RWPE2 (cell line): Measurements from ENCODE around the gene DPRX.

Experiments used
- ATAC-seq: fragments of 200-7000 bp; cut with Tn5 transposase; 3 replicates; pipeline ENCODE4 v1.9.1; 2021; ENCODE audit warnings: low read depth
- DNase-seq: peaks from one replicate; pipeline ENCODE4 v3.0.0-alpha.2; 2020; ENCODE audit warnings: low spot score
- H3K27ac ChIP-seq: fragments of 450-650 bp; 2 replicates; pipeline ENCODE4 v1.5.1; 2017; ENCODE audit warnings: mild to moderate bottlenecking; ENCODE audit not compliant: poor library complexity, severe bottlenecking
- H3K27me3 ChIP-seq: fragments of 250-450 bp; sonication (Bioruptor Pico); 2 replicates; pipeline ENCODE4 v1.5.1; 2021; ENCODE audit warnings: mild to moderate bottlenecking, moderate library complexity; ENCODE audit not compliant: insufficient read depth, poor library complexity, severe bottlenecking
- H3K36me3 ChIP-seq: fragments of 250-450 bp; sonication (Bioruptor Pico); 2 replicates; pipeline ENCODE4 v1.5.1; 2020; ENCODE audit warnings: low read depth, mild to moderate bottlenecking, moderate library complexity
- H3K4me1 ChIP-seq: fragments of 250-450 bp; sonication (Bioruptor Pico); 2 replicates; pipeline ENCODE4 v1.5.1; 2021; ENCODE audit warnings: mild to moderate bottlenecking, moderate library complexity; ENCODE audit not compliant: insufficient read depth, poor library complexity, severe bottlenecking
- H3K4me3 ChIP-seq: fragments of 250-450 bp; sonication (Bioruptor Pico); 2 replicates; pipeline ENCODE4 v1.5.1; 2021; ENCODE audit warnings: mild to moderate bottlenecking, moderate library complexity; ENCODE audit not compliant: severe bottlenecking
- H3K9me3 ChIP-seq: fragments of 250-450 bp; sonication (Bioruptor Pico); 2 replicates; pipeline ENCODE4 v1.5.1; 2021; ENCODE audit warnings: mild to moderate bottlenecking, moderate library complexity; ENCODE audit not compliant: severe bottlenecking
- TF ChIP-seq, protein P1 (sequence below): fragments of 450-650 bp; IDR thresholded peaks from one replicate; pipeline ENCODE4 v1.5.1; 2017; ENCODE audit warnings: mild to moderate bottlenecking, moderate library complexity; ENCODE audit not compliant: poor library complexity, severe bottlenecking

DPRX gene

DNA sequence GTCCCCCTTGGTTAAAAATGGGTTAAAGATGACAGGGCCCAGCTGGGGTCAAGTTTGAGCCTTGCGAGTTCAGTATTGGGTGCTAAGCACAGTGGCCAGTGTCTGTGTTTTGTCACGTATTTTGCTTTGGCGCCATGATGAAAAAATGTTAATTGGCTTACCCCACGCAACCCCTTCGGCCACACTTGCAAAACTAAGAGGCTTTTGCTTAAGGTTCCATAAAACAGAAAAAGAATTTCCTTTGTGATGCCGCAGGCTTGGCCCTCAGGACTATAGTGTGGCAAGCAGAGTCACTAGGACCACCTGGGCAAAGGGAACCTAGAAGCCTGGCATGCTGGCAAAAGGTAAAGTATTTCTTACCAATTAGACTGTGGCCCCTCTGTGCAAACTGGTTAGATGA, 20.7 kb downstream of the DPRX start:
- ATAC-seq (no peak), DNase-seq (no peak)
- Histone ChIP-seq H3K36me3 (no peaks in the 10 kb centered on the region), H3K9me3 (peaks cover 10% of the 10 kb centered on the region), H3K4me3 (no peak overlapping the region), H3K27me3 (no peaks in the 10 kb centered on the region), H3K27ac (no peak overlapping the region), H3K4me1 (no peaks in the 10 kb centered on the region)
- TF ChIP-seq, protein P1, sequence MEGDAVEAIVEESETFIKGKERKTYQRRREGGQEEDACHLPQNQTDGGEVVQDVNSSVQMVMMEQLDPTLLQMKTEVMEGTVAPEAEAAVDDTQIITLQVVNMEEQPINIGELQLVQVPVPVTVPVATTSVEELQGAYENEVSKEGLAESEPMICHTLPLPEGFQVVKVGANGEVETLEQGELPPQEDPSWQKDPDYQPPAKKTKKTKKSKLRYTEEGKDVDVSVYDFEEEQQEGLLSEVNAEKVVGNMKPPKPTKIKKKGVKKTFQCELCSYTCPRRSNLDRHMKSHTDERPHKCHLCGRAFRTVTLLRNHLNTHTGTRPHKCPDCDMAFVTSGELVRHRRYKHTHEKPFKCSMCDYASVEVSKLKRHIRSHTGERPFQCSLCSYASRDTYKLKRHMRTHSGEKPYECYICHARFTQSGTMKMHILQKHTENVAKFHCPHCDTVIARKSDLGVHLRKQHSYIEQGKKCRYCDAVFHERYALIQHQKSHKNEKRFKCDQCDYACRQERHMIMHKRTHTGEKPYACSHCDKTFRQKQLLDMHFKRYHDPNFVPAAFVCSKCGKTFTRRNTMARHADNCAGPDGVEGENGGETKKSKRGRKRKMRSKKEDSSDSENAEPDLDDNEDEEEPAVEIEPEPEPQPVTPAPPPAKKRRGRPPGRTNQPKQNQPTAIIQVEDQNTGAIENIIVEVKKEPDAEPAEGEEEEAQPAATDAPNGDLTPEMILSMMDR = no peak

DNA sequence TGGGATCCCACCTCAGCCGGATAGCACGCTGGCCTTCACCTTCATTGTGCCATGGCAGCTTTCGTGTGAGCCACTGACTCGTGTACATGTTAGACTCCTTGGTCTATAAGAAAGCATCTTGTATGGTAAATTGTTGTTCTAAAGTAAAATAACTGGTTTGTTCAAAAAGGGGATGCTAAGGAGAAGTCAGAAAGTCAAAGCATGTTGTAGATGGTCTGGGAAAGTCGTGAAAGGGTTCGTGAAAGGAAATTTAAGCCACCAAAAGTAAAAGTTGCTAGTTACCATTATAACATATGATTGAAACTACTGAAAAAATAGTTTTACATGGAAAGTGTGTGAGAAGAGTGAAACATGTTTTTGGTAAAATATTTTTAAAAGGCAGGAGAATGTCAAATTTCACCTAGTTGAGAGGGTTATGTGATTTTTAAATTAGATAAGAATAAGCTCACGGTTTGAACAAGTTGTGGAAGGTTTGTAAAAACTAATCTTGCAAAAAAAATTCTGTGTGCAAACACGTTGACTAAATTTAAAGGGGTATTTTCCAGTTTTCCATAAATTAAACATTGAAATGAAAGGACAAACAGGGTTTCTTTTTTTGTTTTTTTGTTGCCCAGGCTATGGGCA, 23.4 kb downstream of the DPRX start:
- Histone ChIP-seq H3K9me3 (peaks cover 10% of the 10 kb centered on the region), H3K27ac (no peak overlapping the region), H3K36me3 (no peaks in the 10 kb centered on the region), H3K4me1 (no peaks in the 10 kb centered on the region), H3K27me3 (no peaks in the 10 kb centered on the region), H3K4me3 (no peak overlapping the region)
- TF ChIP-seq, protein P1 = no peak
- DNase-seq (no peak), ATAC-seq (no peak)

DNA sequence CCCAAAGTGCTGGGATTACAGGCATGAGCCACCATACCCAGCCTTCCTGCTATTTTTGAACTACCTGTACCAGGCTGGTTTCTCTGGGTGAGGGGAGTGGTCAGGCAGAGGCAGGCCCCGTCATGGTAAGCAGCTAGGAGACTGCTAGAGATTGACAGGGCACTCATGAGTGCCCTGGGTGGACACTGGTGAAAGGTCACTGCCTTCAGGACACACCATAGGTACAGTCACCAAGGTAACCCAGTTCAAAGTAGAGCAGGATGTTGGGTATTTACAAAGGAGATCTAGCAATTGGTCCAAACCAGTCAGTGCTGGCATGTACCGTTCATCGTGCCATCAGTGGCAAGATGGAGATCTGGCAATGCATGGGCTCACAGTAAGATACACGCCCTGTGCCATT, 25.5 kb downstream of the DPRX start:
- Histone ChIP-seq H3K9me3 (peaks cover 5% of the 10 kb centered on the region), H3K27ac (no peak overlapping the region), H3K4me1 (no peaks in the 10 kb centered on the region), H3K27me3 (no peaks in the 10 kb centered on the region), H3K36me3 (no peaks in the 10 kb centered on the region), H3K4me3 (no peak overlapping the region)
- DNase-seq (no peak), ATAC-seq (no peak)
- TF ChIP-seq, protein P1 = no peak

DNA sequence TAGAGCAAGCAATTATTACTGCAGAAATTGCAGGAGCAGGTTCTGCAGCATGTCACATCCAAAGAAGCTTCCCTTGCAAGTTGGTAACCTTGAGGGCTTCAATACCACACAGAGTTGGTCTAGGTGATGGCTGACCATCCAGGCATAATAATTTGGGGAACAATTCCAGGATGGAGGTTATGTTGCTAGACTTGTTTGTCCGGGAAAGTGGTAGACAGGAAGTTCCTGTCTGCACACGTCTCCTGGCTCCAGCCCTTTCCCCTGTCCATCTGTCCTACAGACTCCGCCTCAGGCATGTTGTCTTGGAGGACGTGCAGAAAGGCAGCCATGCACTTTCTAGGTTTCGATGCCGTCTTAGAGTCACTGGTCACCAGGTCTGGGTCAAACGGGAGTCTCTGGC, 26.0 kb downstream of the DPRX start:
- TF ChIP-seq, protein P1 = no peak

DNA sequence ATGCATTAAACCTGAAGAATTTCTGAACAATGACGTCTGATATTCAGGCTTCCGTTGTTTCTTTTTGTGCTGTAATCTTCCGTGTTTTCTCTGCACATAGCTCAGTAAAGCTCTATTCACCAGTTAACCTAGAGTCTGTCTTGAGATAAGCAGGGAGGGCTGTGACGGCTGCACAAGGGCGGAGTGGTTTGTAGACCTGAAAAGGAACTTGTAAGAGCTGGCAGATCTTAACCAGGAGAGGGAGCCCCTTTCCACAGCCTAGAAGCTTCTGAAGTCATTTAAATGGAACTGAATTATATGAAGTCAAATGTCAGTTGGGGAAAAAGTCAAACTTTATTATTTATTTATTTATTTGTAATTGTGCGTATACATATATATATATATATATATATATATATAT, 27.5 kb downstream of the DPRX start:
- H3K27me3 ChIP-seq = no peaks in the 10 kb centered on the region
- no peaks in the 10 kb centered on the region for H3K36me3 ChIP-seq
- H3K4me1 ChIP-seq = no peaks in the 10 kb centered on the region
- H3K27ac ChIP-seq = no peak overlapping the region
- DNase-seq (no peak), ATAC-seq (no peak)
- TF ChIP-seq, protein P1 = no peak
- no peak overlapping the region for H3K4me3 ChIP-seq
- H3K9me3 ChIP-seq = peaks cover 5% of the 10 kb centered on the region

More for the DNA sequence above, 26.0 kb downstream of the DPRX start:
- Histone ChIP-seq H3K9me3 (peaks cover 5% of the 10 kb centered on the region), H3K27me3 (no peaks in the 10 kb centered on the region), H3K4me1 (no peaks in the 10 kb centered on the region), H3K36me3 (no peaks in the 10 kb centered on the region), H3K4me3 (no peak overlapping the region), H3K27ac (no peak overlapping the region)
- DNase-seq (no peak), ATAC-seq (no peak)
